Measurements from ENCODE around the gene PNO1.
"Not testable (repeated sequence)": the region's sequence is repeated elsewhere in the genome, so short reads cannot be mapped to it uniquely, and the experiment has no call there.

PNO1 gene

DNA sequence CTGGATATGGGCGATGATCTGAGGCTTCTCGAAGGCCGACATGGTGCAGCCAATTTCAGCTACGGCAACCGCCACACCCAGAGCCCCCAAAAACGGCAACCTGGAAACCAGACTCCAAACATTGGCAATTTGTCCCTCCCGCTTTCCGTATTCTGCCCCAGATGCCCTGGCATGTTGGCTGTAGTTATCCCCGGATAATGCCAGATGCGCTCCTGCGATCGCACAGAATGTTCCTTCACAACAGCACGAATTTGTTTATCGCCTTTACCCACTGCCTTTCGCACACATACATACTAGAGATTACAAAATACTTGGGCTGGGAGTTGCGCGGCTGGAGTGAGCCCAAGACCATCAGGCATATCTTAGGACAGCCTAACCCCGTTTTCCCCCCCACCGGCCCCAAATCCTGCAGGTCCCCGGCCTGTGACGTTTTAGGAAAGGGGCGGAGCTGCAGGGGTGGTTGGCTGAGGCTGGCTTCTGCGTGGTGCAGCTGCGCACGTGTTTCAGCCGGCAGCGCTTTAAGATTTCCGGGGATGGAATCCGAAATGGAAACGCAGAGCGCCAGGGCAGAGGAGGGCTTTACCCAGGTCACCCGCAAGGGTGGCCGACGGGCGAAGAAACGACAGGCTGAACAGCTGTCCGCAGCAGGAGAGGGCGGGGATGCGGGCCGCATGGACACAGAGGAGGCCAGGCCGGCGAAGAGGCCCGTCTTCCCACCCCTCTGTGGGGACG lies at the start of gene PNO1:
TSS of gene PNO1 (plus strand) at position 487 of the 732 bp plus-strand sequence. CDS start at position 534, 47 bp downstream.
- DNase-seq = peak; percentile 97

DNA sequence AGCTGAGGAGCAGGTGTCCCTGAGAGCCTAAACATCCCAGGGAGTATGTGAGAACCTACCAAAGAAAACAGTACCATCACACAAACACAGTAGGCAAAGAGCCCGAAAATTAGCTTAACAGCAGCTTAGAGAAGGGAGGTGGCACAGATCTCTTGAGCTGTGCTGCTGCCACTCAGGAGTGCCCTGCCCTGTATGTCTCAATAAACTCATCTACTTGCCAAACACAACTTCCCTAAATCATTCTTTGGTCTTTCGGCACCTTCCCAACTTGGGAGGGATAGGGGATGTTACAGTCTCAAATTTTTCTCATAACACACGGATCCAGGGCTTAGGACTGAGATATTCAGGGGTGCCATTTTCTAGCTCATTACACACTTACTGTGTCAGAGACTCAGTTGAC lies 49.6 kb upstream of the PNO1 start:
- DNase-seq = no peak

GRCh38 chr2:68110102-68110501 lies 47.6 kb upstream of the PNO1 start:
- peak; percentile 53 for DNase-seq

DNA sequence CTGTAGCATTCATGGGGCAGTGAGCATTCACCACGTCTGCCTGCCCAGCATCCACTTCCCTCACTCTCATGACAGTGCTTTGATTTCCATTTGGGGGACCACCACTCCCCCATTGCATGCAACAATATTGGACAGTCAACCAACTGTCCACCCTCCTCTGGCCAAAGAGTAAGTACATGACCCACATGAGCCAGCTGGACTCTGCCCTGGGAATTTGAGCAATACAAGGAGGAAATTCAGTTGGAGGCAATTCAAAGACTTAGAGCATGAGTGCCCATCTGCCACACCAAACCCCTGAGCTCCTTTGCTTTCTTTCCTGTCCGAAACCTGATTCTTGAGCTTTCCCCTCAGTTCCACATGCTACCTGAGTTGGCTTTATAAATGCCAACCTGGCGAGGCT lies 41.7 kb upstream of the PNO1 start:
- DNase-seq = no peak

DNA sequence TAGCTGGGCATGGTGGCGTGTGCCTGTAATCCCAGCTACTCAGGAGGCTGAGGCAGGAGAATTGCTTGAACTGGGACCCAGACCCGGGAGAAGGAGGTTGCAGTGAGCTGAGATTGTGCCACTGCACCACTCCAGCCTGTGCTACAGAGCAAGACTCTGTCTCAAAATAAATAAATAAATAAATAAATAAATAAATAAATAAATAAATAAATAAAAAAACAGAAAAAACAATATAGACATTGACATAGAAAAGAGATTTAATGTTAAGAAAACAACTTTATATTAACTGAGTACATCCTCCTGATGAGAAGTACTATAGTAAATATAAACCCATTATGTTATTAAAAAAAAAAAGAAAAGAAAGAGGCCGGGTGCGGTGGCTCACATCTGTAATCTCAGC lies 39.8 kb upstream of the PNO1 start:
- DNase-seq = not testable (repeated sequence)

GRCh38 chr2:68118816-68119215 lies 38.9 kb upstream of the PNO1 start:
- DNase-seq = no peak

GRCh38 chr2:68119504-68119903 lies 38.2 kb upstream of the PNO1 start:
- peak; percentile 14 for DNase-seq

DNA sequence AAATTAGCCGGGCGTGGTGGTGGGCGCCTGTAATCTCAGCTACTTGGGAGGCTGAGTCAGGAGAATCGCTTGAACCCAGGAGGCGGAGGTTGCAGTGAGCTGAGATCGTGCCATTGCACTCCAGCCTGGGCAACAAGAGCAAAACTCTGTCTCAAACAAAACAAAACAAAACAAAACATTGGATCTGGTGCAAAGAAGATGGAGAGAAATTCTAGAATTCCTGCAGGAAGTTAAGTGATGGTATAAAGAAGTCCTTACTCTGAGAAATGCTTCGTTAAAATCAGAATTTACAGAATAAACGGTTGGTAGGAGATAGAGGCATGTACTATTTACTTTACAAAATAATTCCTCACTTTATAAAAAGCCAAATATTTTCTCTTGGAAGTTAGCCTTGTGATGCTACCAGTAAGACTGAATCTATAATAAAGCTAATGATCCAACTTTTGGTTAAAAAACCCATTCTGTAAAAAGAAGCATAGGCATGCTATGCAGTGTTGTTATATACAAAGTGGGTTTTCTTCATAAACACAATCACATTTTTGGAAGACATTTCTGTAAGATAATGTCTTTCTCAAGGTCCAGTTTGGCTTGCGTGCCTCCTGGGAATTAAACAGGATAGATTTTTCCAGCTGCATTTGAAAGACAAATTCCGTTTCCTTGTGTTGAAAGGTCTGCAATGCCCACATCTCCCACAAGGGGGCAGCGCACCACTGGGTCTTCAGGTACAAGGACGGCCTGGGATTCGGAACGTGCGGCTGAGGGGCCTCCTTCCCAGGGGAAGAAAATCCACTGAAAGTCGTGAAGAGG lies 35.6 kb upstream of the PNO1 start:
- DNase-seq = peak; percentile 95

DNA sequence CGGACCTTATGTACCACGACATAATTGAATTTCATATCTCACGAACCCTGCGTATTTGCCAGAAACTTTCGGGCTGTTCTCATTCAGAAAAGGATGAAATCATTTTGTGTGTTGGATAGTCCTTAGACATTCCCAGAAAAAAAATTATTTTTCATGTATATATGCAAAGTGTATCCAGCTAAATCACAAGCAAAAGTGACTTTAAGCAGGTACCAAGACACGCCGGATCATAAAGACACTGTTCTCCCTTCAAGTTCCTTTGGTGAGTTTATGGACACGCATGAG lies 35.1 kb upstream of the PNO1 start:
- no peak for DNase-seq

DNA sequence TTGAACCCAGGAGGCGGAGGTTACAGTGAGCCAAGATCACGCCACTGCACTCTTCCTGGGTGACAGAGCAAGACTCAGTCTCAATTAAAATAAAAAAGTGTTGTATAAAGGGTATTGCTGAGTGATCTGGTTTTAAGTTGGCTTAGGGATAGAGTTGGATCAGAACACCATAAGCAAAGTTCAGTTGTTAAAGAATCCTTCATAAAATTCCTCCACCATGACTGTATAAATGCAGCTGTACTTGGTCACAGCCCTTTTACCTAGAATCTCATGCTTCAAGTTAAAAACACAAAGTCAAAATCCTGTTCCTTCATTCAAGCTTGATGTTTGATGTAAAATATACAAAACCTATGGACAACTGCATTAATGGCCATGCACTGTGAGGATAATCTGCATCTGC lies 33.4 kb upstream of the PNO1 start:
- no peak for DNase-seq

- no peak for DNase-seq
Measured at GRCh38 chr2:68125821-68126220, 31.9 kb upstream of the PNO1 start.

DNA sequence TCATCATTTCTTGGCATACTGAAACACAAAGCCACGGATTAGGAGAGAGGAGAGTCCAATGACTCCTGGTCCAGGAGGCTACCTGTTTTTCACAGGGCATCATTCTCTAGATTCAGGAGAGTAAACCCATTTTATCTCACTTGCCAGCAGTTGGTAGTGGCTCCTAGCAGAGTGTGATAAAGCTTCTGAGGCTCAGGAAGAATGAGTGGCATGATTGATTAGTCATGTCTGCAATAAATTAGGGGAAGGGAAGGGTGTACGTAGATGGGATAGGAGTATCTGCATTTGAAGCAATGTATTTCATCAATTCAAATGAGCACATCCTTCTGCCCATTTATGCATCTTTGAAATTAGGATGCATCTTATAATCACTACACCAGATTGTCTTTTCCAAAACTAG lies 31.1 kb upstream of the PNO1 start:
- DNase-seq = no peak

- no peak for DNase-seq
Measured at GRCh38 chr2:68127358-68128242, 30.1 kb upstream of the PNO1 start.

DNA sequence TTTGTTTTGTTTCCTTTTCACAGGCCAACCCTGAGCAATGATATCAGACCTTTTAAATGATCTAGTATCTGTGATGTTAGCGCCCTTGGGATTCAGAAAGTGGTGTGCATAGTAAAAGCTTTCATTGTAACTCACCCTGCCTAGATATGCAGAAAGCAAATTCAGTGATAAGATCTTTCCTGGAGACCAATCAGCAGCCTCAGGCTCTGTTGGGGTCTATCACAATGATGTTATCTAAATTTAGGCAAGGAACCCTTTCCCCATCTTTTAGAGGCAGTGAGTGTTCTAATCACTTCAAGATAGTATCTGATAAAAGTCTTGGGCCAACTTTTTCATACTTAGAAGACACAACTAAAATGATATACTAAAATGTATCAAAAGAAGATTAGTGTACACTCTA lies 23.6 kb upstream of the PNO1 start:
- DNase-seq = no peak

DNA sequence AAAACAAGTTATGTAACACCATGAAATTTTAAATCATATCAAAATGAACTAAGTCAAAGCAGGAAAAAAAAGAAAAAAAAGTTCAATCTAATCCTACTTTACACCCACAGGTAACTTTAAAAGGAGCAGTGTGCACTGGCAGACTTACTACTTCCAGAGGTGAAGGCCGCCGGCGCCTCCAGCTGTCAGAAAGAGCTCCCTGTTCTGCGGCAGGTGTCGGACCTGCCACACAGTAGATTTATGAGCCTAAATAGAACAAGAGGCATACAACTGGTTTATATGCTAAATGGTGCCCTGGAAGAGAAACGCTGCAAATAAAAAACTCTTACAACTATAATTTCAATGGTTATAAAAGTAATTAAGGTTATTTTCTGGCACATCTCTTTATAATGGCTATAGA lies 23.1 kb upstream of the PNO1 start:
- peak; percentile 48 for DNase-seq

- peak; percentile 63 for DNase-seq
Measured at GRCh38 chr2:68135448-68136320, 22.0 kb upstream of the PNO1 start.

DNA sequence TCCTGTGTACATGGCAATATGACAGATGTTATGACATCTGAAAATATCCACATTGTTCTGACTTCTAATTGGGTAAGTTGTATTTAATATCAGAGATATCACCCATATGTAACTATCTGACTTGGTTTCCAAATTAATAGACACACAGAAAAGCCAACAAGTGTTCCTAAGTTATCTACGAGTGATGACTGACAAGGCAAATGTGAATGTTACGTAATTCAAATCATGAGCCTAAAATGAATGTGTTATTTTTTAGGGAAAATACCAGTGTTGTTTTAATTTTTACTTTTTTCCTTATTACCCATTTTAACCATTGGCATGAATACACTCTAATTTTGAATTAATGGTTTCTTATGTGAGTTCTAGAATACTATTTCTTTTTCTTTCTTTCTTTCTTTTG lies 15.8 kb upstream of the PNO1 start:
- DNase-seq = no peak

- no peak for DNase-seq
Measured at GRCh38 chr2:68151037-68151436, 6.7 kb upstream of the PNO1 start.

GRCh38 chr2:68152681-68153347 lies 4.9 kb upstream of the PNO1 start:
- DNase-seq = no peak

DNA sequence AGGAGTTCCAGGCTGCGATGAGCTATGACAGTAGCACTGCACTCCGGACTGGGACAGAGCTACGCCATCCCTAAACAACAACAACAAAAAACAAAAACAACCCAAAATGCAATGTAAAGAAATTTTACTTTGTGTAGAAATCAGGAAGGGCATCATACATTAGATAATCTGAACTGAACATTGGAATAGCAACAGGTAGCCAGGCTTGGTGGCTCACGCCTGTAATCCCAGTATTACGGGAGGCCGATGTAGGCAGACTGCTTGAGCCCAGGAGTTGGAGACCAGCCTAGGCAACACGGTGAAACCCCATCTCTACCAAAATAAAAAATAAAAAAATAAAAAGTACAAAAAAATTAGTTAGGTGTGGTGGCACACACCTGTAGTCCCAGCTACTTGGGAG lies 2.1 kb upstream of the PNO1 start:
- DNase-seq = no peak

- no peak for DNase-seq
Measured at GRCh38 chr2:68156419-68156818, 1.3 kb upstream of the PNO1 start.

DNA sequence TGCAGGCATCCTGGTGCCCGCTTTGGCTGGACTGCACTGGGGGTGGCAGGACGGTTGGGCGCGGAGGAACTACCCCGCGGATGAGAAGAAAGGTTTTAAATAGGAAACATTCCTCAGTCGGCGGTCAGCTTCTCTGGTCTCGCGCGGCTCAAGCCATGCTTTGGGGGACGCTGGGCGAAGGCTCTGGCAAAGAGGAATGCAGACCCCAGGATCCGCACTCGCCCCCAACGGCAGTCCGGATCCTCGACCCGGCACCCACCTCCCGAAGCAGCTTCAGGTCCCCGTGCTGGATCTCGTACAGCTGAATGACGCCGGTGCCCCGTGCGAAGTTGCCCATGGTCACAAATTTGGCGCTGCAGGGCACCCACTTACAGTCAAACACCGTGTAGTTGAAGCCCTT lies 686 bp upstream of the PNO1 start:
- DNase-seq = no peak

All from NCI-H82 (cell line).